GM06990 (cell line): ENCODE results near the gene EXOSC5.

ENCODE experiments used
- DNase-seq: peaks from one replicate; pipeline ENCODE4 v3.0.0-alpha.2; 2011; ENCODE audit not compliant: insufficient read length; ENCODE audit errors: extremely low read depth
- H3K27me3 ChIP-seq: replicated peaks from 2 replicates; pipeline ENCODE4 v1.6.0; 2011; ENCODE audit warnings: low read length; ENCODE audit not compliant: control insufficient read depth, insufficient read depth
- H3K36me3 ChIP-seq: 2 replicates; pipeline ENCODE4 v1.5.1; 2011; ENCODE audit warnings: low read length; ENCODE audit not compliant: control insufficient read depth, insufficient read depth
- H3K4me3 ChIP-seq: replicated peaks from 2 replicates; pipeline ENCODE4 v1.5.1; 2011; ENCODE audit warnings: low read depth, mild to moderate bottlenecking, control low read depth, low read length
- TF ChIP-seq, protein P1 (sequence below): IDR thresholded peaks from 2 replicates; pipeline ENCODE4 v1.5.1; 2011; ENCODE audit warnings: low read length, control low read depth, mild to moderate bottlenecking, inconsistent platforms; ENCODE audit not compliant: insufficient read depth, poor library complexity, severe bottlenecking

EXOSC5 gene

GRCh38 chr19:41344162-41344561 is 53.0 kb downstream of the EXOSC5 start:
- DNase-seq, result no peak
- no peaks in the 10 kb centered on the region for H3K27me3 ChIP-seq
- H3K36me3 ChIP-seq, result peaks cover 37% of the 10 kb centered on the region
- TF ChIP-seq, protein P1, sequence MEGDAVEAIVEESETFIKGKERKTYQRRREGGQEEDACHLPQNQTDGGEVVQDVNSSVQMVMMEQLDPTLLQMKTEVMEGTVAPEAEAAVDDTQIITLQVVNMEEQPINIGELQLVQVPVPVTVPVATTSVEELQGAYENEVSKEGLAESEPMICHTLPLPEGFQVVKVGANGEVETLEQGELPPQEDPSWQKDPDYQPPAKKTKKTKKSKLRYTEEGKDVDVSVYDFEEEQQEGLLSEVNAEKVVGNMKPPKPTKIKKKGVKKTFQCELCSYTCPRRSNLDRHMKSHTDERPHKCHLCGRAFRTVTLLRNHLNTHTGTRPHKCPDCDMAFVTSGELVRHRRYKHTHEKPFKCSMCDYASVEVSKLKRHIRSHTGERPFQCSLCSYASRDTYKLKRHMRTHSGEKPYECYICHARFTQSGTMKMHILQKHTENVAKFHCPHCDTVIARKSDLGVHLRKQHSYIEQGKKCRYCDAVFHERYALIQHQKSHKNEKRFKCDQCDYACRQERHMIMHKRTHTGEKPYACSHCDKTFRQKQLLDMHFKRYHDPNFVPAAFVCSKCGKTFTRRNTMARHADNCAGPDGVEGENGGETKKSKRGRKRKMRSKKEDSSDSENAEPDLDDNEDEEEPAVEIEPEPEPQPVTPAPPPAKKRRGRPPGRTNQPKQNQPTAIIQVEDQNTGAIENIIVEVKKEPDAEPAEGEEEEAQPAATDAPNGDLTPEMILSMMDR, result no peak
- no peak overlapping the region for H3K4me3 ChIP-seq

GRCh38 chr19:41341669-41342490 is 55.3 kb downstream of the EXOSC5 start:
- no peak overlapping the region for H3K4me3 ChIP-seq
- peaks cover 30% of the 10 kb centered on the region for H3K36me3 ChIP-seq
- TF ChIP-seq, protein P1, result no peak
- no peaks in the 10 kb centered on the region for H3K27me3 ChIP-seq
- no peak for DNase-seq

- Histone ChIP-seq H3K36me3 (peaks cover 30% of the 10 kb centered on the region), H3K27me3 (no peaks in the 10 kb centered on the region), H3K4me3 (no peak overlapping the region)
- no peak for DNase-seq
- TF ChIP-seq, protein P1, result no peak
Measured at GRCh38 chr19:41339936-41340335, 57.2 kb downstream of the EXOSC5 start.
